ENCODE results near the gene RGS16. TPM values are rescaled to one million over a fixed set of nuclear protein-coding genes. Genes with fewer than 3 reads are reported as not detected.

RGS16 gene
- total RNA-seq, 1 donor from 2014 or later: 0.98 TPM

DNA sequence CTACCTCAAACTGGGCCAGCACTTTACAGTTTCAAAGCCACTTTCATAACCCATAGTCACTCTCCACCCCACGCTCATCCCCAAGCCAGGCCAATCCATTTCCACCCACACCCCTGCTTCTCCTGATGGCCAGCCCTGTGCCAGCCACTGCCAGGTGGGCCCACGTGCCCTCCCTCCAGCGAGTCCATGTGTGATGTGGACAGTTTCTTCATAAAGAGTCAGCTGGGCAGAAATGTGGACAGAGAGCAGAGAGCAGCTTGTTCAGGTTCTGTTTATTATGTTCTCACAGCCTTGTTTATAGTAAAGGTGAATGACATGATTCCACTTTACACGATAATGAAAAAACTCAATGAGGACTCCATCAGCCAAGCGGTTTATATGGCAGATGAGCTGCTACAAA is 37.4 kb upstream of the RGS16 start:
- no peak for DNase-seq (ENCODE audit: low spot score, unreplicated experiment)
- H3K9me3 Mint-ChIP-seq (ENCODE audit: low read depth): no peaks in the 10 kb centered on the region
- H3K4me3 Mint-ChIP-seq (ENCODE audit: low read depth): no peak overlapping the region
- peaks cover under 1% of the 10 kb centered on the region for H3K4me1 Mint-ChIP-seq (ENCODE audit: low read depth)
- no peak overlapping the region for H3K27ac Mint-ChIP-seq
- no peaks in the 10 kb centered on the region for H3K27me3 Mint-ChIP-seq
- H3K36me3 Mint-ChIP-seq (ENCODE audit: insufficient read depth): no peaks in the 10 kb centered on the region
- TF ChIP-seq CTCF (IDR thresholded peaks at IDR 0.05; ENCODE audit: unreplicated experiment): no peak

DNA sequence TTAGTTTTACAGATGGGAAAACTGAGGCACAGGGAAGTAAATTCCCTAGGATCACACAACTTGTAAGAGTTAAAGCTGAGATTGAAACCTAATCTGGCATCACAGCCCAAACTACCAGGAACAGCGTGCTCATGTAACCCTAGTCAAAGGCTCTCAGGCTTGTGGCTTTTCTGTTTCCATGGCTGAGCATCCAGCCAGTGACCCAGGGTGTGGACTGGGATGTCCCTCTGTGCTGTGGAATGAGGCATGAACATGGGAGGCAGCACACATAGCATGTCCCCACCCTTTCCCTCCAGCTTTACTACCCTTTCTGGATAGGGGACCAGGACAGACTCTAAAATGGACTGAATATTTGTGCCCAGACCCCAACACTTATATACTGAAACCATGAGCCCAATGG is 35.1 kb upstream of the RGS16 start:
- TF ChIP-seq CTCF (IDR thresholded peaks at IDR 0.05; ENCODE audit: unreplicated experiment): no peak
- Mint-ChIP-seq H3K27ac (no peak overlapping the region), H3K4me1 (ENCODE audit: low read depth) (no peaks in the 10 kb centered on the region), H3K36me3 (ENCODE audit: insufficient read depth) (no peaks in the 10 kb centered on the region), H3K9me3 (ENCODE audit: low read depth) (no peaks in the 10 kb centered on the region), H3K4me3 (ENCODE audit: low read depth) (no peak overlapping the region), H3K27me3 (no peaks in the 10 kb centered on the region)
- no peak for DNase-seq (ENCODE audit: low spot score, unreplicated experiment)

- Mint-ChIP-seq H3K9me3 (ENCODE audit: low read depth) (no peaks in the 10 kb centered on the region), H3K4me1 (ENCODE audit: low read depth) (peaks cover 7% of the 10 kb centered on the region), H3K27ac (no peak overlapping the region)
Measured at GRCh38 chr1:182637769-182638168, 33.6 kb upstream of the RGS16 start.

DNA sequence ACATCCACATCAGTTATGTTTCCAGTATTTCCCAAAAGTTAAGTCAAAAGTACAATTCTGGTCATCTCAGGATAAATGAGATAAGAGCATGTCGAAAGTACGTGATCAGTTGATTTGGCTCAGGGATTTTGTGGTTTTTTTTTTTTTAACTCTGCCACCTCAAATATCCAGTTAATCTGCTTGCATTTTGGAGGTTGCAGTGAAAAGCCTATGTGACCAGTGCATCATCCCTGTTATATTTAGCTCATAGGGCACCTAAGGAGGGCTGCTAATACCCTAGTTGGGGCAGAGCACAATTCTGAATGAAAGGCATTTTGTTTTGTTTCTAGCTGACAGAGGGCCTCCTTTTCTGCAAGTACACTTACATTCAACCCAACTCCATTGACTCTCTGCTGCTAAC is 31.7 kb upstream of the RGS16 start:
- Mint-ChIP-seq H3K9me3 (ENCODE audit: low read depth) (no peaks in the 10 kb centered on the region), H3K27ac (no peak overlapping the region), H3K27me3 (no peaks in the 10 kb centered on the region), H3K4me3 (ENCODE audit: low read depth) (no peak overlapping the region), H3K36me3 (ENCODE audit: insufficient read depth) (no peaks in the 10 kb centered on the region), H3K4me1 (ENCODE audit: low read depth) (peaks cover 19% of the 10 kb centered on the region)
- DNase-seq (ENCODE audit: low spot score, unreplicated experiment): no peak
- no peak for TF ChIP-seq CTCF (IDR thresholded peaks at IDR 0.05; ENCODE audit: unreplicated experiment)

More at GRCh38 chr1:182637769-182638168, 33.6 kb upstream of the RGS16 start:
- DNase-seq (ENCODE audit: low spot score, unreplicated experiment): no peak
- H3K4me3 Mint-ChIP-seq (ENCODE audit: low read depth): no peak overlapping the region
- H3K36me3 Mint-ChIP-seq (ENCODE audit: insufficient read depth): no peaks in the 10 kb centered on the region
- H3K27me3 Mint-ChIP-seq: no peaks in the 10 kb centered on the region
- TF ChIP-seq CTCF (IDR thresholded peaks at IDR 0.05; ENCODE audit: unreplicated experiment): no peak

GRCh38 chr1:182634306-182635072 is 30.3 kb upstream of the RGS16 start:
- Mint-ChIP-seq H3K9me3 (ENCODE audit: low read depth) (no peaks in the 10 kb centered on the region), H3K36me3 (ENCODE audit: insufficient read depth) (no peaks in the 10 kb centered on the region), H3K27ac (no peak overlapping the region), H3K4me3 (ENCODE audit: low read depth) (no peak overlapping the region), H3K27me3 (no peaks in the 10 kb centered on the region), H3K4me1 (ENCODE audit: low read depth) (peaks cover 25% of the 10 kb centered on the region)
- no peak for DNase-seq (ENCODE audit: low spot score, unreplicated experiment)
- TF ChIP-seq CTCF (IDR thresholded peaks at IDR 0.05; ENCODE audit: unreplicated experiment): no peak
